Skeletal muscle tissue (tissue), 4 donors: ENCODE measurements around the gene GOLGA6C. TPM values are rescaled to one million over a fixed set of nuclear protein-coding genes. Genes with fewer than 3 reads are reported as not detected.
"Not testable (repeated sequence)": the region's sequence is repeated elsewhere in the genome, so short reads cannot be mapped to it uniquely, and the experiment has no call there.

Experiments used
- H3K27ac ChIP-seq: one replicate; pipeline ENCODE4 v1.7.0; 2013; ENCODE audit warnings: mild to moderate bottlenecking, low read depth, low read length, inconsistent platforms
- H3K27me3 ChIP-seq, 3 donors: one replicate each; pipeline ENCODE4 v1.7.0; 2013; ENCODE audit warnings: low read length in 3 of 3; ENCODE audit not compliant: control insufficient read depth in 3 of 3, insufficient read depth in 3 of 3
- H3K36me3 ChIP-seq, 3 donors: one replicate each; pipeline ENCODE4 v1.7.0; 2013; ENCODE audit warnings: low read length in 3 of 3; ENCODE audit not compliant: control insufficient read depth in 3 of 3, insufficient read depth in 3 of 3
- H3K4me1 ChIP-seq, 3 donors: one replicate each; pipeline ENCODE4 v1.7.0; 2013; ENCODE audit warnings: low read length in 3 of 3, mild to moderate bottlenecking in 3 of 3; ENCODE audit not compliant: control insufficient read depth in 3 of 3, insufficient read depth in 3 of 3
- H3K4me3 ChIP-seq, 3 donors: one replicate each; pipeline ENCODE4 v1.7.0; 2013; ENCODE audit warnings: low read length in 3 of 3
- H3K9ac ChIP-seq, 3 donors: one replicate each; pipeline ENCODE4 v1.7.0; 2013; ENCODE audit warnings: low read length in 3 of 3, mild to moderate bottlenecking in 3 of 3, moderate library complexity in 2 of 3, low read depth in 1 of 3
- H3K9me3 ChIP-seq, 3 donors: one replicate each; pipeline ENCODE4 v1.7.0; 2013; ENCODE audit warnings: low read length in 3 of 3; ENCODE audit not compliant: control insufficient read depth in 3 of 3
- total RNA-seq: library from RNA; depleted of rRNA; stranded (reverse); fragments of >200 nt; gene quantifications from one replicate; pipeline ENCODE4 v1.2.3, GENCODE V29; 2014
- donor health status: Osteomylitis.

GOLGA6C gene
- total RNA-seq, result not detected

- H3K27me3 ChIP-seq, H3K9ac ChIP-seq, H3K27ac ChIP-seq, H3K36me3 ChIP-seq, H3K9me3 ChIP-seq, H3K4me1 ChIP-seq, H3K4me3 ChIP-seq: not testable (repeated sequence)
These were observed at the start of gene GOLGA6C for GRCh38 chr15:75258034-75258433. Gene GOLGA6C, plus strand, starts transcription at chr15:75258334. Its CDS starts 265 bp downstream, at chr15:75258599.

- Histone ChIP-seq H3K9ac (no peak overlapping the region), H3K36me3 (peaks cover 15 to 42% (median 34%) of the 10 kb centered on the region in 3 donors), H3K27ac (no peak overlapping the region), H3K27me3 (no peaks in the 10 kb centered on the region), H3K9me3 (no peaks in the 10 kb centered on the region), H3K4me1 (peaks cover 12 to 32% (median 31%) of the 10 kb centered on the region in 3 donors), H3K4me3 (no peak overlapping the region)
These were observed 49.4 kb upstream of the GOLGA6C start for GRCh38 chr15:75208501-75209288.

- peaks cover 6 to 27% (median 25%) of the 10 kb centered on the region in 3 donors for H3K4me1 ChIP-seq
- H3K4me3 ChIP-seq, result no peak overlapping the region
- peaks cover 15 to 42% (median 34%) of the 10 kb centered on the region in 3 donors for H3K36me3 ChIP-seq
- H3K27me3 ChIP-seq, result no peaks in the 10 kb centered on the region
- H3K9me3 ChIP-seq, result no peaks in the 10 kb centered on the region
- H3K9ac ChIP-seq, result no peak overlapping the region
- H3K27ac ChIP-seq, result no peak overlapping the region
These were observed 48.9 kb upstream of the GOLGA6C start for GRCh38 chr15:75209289-75209676.

GRCh38 chr15:75210811-75211230, 47.3 kb upstream of the GOLGA6C start:
- H3K27me3 ChIP-seq, result no peaks in the 10 kb centered on the region
- no peaks in the 10 kb centered on the region for H3K9me3 ChIP-seq
- H3K27ac ChIP-seq, result no peak overlapping the region
- no peak overlapping the region for H3K9ac ChIP-seq
- H3K36me3 ChIP-seq, result peaks cover 15 to 42% (median 34%) of the 10 kb centered on the region in 3 donors
- no peak overlapping the region for H3K4me3 ChIP-seq
- peaks cover 2 to 20% (median 16%) of the 10 kb centered on the region in 3 donors for H3K4me1 ChIP-seq

- Histone ChIP-seq H3K9ac (no peak overlapping the region), H3K4me3 (no peak overlapping the region), H3K9me3 (no peaks in the 10 kb centered on the region), H3K4me1 (peaks cover 2 to 20% (median 16%) of the 10 kb centered on the region in 3 donors), H3K36me3 (peaks cover 15 to 37% (median 34%) of the 10 kb centered on the region in 3 donors), H3K27me3 (no peaks in the 10 kb centered on the region), H3K27ac (no peak overlapping the region)
These were observed 46.5 kb upstream of the GOLGA6C start for GRCh38 chr15:75211436-75212199.

- peaks cover 2 to 20% (median 16%) of the 10 kb centered on the region in 3 donors for H3K4me1 ChIP-seq
- no peaks in the 10 kb centered on the region for H3K27me3 ChIP-seq
- no peak overlapping the region for H3K9ac ChIP-seq
- H3K36me3 ChIP-seq, result peaks cover 15 to 37% (median 34%) of the 10 kb centered on the region in 3 donors
- no peaks in the 10 kb centered on the region for H3K9me3 ChIP-seq
- H3K27ac ChIP-seq, result no peak overlapping the region
- no peak overlapping the region for H3K4me3 ChIP-seq
These were observed 45.8 kb upstream of the GOLGA6C start for GRCh38 chr15:75212200-75212858.

GRCh38 chr15:75213212-75213767, 44.8 kb upstream of the GOLGA6C start:
- Histone ChIP-seq H3K9me3 (no peaks in the 10 kb centered on the region), H3K9ac (no peak overlapping the region), H3K36me3 (peaks cover 8 to 30% (median 29%) of the 10 kb centered on the region in 3 donors), H3K4me1 (peaks cover 2 to 14% (median 11%) of the 10 kb centered on the region in 3 donors), H3K27ac (no peak overlapping the region), H3K27me3 (no peaks in the 10 kb centered on the region), H3K4me3 (no peak overlapping the region)

GRCh38 chr15:75213768-75214221, 44.3 kb upstream of the GOLGA6C start:
- no peak overlapping the region for H3K9ac ChIP-seq
- H3K27me3 ChIP-seq, result no peaks in the 10 kb centered on the region
- H3K4me1 ChIP-seq, result peaks cover 2 to 9% (median 6%) of the 10 kb centered on the region in 3 donors
- no peak overlapping the region for H3K27ac ChIP-seq
- H3K4me3 ChIP-seq, result no peak overlapping the region
- H3K36me3 ChIP-seq, result peaks cover 5 to 26% (median 25%) of the 10 kb centered on the region in 3 donors
- H3K9me3 ChIP-seq, result no peaks in the 10 kb centered on the region

- Histone ChIP-seq H3K9me3 (no peaks in the 10 kb centered on the region), H3K9ac (no peak overlapping the region), H3K27ac (no peak overlapping the region), H3K4me3 (no peak overlapping the region), H3K27me3 (no peaks in the 10 kb centered on the region), H3K4me1 (peaks cover 0 to 5% (median 2%) of the 10 kb centered on the region in 3 donors), H3K36me3 (peaks cover 4 to 21% (median 19%) of the 10 kb centered on the region in 3 donors)
These were observed 43.6 kb upstream of the GOLGA6C start for GRCh38 chr15:75214293-75215096.
